OCI-M1 (cell line): Measurements from ENCODE around the gene ACAD8.
A peak's percentile ranks its signal among the peaks of the same experiment; 100 is the strongest.
"Not testable (repeated sequence)": the region's sequence is repeated elsewhere in the genome, so short reads cannot be mapped to it uniquely, and the experiment has no call there.

Experiments used
- DNase-seq: peaks from one replicate; lab custom pipeline; 2025; lab: John Stamatoyannopoulos, UW

The ACAD8 gene

DNA sequence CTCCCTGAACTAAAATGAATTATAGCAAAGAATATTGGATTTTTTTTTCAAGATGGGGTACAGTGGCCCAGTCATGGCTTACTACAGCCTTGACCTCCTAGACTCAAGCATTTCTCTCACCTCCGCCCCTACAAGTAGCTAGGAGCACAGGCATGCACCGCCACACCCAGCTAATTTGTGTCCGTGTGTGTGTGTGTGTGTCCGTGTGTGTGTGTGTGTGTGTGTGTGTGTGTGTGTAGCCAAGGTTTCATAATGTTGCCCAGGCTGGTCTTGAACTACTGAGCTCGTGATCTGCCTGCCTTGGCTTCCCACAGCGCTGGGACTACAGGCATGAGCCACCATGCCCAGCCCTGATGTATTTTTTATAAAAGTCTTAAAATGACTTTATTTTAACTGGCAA is 12.8 kb upstream of the ACAD8 start:
- no peak for DNase-seq

GRCh38 chr11:134242376-134242775 is 11.0 kb upstream of the ACAD8 start:
- no peak for DNase-seq

GRCh38 chr11:134243913-134244312 is 9.5 kb upstream of the ACAD8 start:
- no peak for DNase-seq

DNA sequence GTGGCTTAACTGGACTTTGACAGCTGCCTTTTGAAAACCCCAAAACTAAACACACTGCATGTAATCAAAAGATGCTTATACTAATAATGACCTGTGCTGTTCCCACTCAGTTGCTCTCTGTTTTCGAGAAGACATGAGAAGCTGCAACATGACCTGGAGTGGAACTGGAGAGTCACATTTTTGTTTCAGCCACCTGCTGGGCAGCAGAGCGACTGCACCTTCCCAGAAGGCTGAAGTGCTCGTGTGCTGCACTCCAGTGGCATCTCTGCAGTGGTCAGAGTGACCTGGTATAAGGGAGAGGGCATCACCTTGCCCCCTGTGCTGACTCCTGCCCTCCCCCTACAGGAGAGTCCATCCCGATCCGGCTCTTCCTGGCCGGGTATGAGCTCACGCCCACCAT is 8.8 kb upstream of the ACAD8 start:
- DNase-seq: peak; percentile 27

DNA sequence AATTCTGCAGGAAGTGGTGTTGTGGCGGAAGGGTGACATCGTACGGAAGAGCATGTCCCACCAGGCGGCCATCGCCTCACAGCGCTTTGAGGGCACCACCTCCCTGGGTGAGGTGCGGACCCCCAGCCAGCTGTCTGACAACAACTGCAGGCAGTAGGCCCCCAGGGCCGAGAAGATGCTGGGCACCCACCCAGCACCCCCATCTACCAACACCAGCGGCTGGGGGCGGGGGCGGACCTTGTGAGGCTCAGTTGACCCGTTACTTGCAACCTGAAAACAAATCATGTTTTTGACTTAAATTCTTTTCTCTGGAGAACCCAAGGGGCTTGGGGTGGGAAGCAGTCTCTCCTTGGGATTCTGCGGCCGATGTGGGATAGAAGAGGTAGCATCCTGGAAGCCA is 7.9 kb upstream of the ACAD8 start:
- no peak for DNase-seq

DNA sequence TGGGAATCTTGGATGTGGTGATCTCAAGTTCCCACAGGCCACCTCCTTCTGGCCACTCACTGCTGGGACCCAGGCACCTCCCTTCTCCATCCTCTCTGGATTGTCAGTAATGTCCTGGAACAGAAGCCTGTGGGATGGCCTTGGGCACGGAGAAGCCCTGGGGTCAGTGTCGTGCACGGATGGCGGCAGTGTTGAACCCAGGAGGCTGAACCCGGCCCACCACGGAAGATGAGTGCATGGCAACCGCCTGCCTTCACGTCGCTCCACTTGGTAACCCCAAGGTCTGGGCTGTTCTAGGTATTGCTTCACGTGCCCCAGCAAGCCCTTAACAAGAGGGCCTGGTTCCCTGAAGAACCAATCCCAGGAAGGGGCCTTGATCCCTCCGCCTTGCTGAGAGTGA is 7.3 kb upstream of the ACAD8 start:
- no peak for DNase-seq

DNA sequence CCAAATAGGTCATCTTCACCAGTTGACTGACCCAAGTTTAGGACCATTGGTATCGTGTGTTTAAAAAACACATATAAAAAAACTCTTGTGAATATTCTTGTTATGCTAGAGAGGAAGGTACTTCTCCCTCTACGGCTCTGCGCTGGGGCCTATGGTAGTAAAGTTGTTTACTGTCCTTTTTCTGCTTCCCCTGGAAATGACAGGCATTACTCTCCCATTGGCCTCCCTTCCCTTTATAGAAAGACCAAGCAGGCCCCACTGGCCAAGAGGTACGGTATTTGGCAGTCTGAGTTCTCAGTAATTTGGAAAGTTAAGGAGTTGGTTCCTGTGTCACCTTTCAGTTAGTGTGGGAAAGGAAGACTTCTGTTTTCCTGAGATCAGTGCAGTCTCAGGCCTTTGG is 6.7 kb upstream of the ACAD8 start:
- no peak for DNase-seq

DNA sequence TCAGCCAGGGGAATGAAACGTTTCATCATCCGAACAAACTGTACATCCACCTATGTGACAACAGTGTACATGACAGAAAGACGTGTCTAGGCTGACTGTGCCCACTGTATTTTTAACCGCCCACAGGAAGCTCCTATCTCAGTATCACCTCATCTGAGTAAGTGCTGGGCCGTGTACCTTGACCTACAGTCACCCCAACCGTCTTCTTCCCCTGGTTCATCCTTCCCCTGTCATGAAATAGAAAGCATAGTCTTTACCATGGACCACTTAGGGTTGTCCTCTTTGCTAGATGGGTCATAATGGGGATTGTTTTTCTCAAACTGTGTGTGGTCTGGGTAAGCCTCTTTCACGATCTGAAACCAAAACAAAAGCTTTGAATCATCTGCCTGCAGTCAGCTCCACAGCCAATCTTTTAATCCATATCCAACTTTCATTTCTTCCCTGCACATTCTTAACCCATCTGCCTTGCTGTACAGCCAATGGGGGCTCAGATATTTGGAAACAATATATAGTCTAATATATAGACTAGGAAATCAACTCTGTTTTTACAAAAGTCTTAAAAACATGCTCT is 4.4 kb upstream of the ACAD8 start:
- no peak for DNase-seq

- no peak for DNase-seq
These were observed 3.1 kb upstream of the ACAD8 start for GRCh38 chr11:134250246-134250645.

DNA sequence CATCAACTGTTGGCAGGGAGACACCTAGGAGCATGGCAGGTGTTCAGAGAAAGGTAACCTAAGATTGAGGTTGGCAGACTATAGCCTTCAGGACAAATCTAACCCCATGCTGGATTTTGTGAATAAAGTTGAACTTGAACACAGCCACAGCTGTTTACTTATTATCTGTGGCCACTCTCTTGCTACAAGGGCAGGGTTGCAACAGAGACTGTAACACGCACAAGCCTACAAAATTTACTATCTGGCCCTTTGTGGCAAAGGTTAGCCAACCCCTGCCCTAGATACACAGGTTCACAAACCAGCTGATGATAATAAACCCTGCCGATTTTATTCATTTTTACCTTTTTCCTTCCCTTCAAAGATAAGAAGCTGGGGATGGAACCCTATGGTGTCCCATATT is 2.7 kb upstream of the ACAD8 start:
- no peak for DNase-seq

- DNase-seq: peak; percentile 85
These were observed 801 bp upstream of the ACAD8 start for GRCh38 chr11:134252346-134253187.

DNA sequence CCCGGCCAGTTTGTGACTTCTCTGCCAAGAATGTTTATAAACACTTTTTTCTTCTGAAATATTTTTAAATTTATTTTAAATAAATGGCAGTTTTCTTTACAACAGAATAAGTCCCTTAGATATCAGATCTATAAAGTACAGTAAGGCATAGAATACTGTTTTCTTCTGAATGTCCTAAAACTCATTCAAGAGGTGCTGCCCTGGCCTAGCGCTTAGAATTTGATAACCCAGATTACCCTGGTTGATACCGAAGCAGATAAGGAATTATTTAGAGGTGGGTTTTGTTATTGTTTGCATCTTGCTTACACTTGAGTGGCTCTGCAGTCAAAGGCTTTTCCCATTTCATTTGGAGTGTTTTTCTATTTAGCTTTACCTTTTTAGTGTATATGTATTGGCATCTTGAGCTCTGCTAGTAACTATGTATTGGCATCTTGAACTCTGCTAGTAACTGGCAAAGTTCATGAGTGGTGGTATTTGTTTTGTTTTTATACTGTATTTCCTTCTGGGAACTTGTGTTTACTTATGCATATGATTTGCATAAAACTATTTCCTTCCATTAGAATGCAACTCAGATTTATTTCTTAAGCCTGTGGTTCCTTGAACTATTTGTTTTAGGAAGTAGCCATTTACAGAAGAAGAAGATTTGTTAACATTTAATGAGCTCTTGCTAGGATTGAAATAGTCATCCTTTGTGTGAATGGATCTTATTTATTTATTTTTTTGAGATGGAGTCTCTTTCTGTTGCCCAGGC is 1.2 kb downstream of the ACAD8 start:
- peak; percentile 40 for DNase-seq

- not testable (repeated sequence) for DNase-seq
These were observed 1.8 kb downstream of the ACAD8 start for GRCh38 chr11:134255184-134255561.

DNA sequence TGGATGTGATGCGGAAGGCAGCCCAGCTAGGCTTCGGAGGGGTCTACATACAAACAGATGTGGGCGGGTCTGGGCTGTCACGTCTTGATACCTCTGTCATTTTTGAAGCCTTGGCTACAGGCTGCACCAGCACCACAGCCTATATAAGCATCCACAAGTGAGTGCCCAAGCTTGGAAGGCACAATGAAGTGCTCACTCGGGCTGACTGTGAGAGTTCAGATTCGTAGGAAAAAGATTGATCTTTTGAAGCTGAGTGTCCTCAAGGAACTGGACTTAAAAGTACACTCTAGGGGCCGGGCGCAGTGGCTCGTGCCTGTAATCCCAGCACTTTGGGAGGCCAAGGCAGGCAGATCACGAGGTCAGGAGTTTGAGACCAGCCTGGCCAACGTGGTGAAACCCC is 3.7 kb downstream of the ACAD8 start:
- no peak for DNase-seq

DNA sequence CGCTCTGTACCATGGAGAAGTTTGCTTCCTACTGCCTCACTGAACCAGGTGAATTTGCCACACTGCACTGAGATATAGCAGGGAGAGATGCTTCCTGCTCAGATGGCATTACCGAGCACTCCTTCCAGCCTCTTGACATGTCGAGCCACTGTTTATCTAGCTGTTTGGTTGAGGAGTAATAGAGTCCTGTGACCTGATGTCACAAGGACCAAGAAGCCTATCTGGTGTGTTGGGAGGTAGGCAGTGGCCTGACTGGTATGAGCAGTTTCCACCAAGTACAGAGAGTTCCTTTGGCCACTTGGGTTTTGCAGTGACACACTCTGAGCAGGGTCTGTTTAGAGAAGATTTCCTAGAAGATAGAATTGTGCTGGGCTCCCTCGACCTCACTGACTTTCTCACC is 5.2 kb downstream of the ACAD8 start:
- DNase-seq: no peak

- peak; percentile 83 for DNase-seq
These were observed 7.1 kb downstream of the ACAD8 start for GRCh38 chr11:134260503-134260902.

- no peak for DNase-seq
These were observed 7.6 kb downstream of the ACAD8 start for GRCh38 chr11:134260983-134261382.

GRCh38 chr11:134261626-134262488 is 8.5 kb downstream of the ACAD8 start:
- peak; percentile 72 for DNase-seq

DNA sequence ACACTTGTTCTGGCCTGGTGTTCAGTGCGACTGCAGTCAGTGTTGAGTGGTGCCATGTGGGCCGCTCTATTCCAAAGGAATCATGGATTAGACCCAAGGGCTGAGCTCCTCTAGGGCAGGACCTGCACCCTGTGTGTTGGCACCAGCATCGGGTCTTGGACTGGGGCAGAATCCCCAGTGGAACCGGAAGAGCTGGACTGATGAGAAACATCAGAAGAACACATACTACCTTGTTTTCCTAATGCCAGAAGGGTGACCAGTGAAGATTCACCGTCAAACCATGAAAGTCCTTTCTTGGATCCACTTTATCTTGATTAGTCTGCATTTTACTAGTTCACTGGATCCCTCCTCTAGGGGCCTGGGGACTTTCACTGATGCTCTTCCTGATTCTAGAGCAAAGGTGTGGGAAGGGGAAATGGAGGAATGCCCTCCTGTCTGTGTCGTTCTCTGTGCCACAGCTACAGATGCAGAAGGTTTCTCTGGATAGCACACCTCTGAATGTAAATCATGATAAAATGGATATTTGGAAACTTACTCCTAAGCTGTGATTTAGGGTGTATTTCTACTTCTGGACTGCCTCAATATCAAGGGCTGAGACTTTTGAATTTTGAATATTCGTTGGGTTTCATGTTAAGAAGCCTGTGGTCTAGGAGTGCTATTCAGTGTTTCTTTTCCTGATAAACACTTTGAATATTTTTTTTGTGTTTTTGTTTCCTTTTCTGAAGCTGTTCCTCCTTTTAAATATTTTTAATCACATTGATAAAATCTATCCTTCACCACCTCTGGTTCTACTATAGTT is 11.8 kb downstream of the ACAD8 start:
- DNase-seq: no peak

DNA sequence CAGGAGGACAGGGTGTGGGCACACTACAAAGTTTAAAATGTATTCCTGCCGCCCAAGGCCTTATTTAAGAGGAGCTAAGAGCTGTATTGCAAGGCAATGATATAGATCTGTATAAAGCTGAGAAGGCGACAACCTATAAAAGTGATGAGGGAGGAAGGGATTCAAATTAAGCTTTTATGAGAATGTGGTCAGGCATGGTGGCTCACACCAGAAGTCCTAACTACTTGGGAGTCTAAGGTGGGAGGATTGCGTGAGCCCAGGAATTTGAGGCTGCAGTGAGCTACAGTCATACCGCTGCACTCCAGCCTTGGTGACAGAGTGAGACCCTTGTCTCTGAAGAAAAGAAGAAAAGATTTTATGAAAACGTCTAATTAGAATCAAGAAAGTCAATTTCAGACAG is 13.1 kb downstream of the ACAD8 start:
- no peak for DNase-seq

GRCh38 chr11:134266841-134267251 is 13.5 kb downstream of the ACAD8 start:
- DNase-seq: peak; percentile 30
